Peyer's patch (tissue), 4 donors: Measurements from ENCODE around the gene TANGO6. TPM values are rescaled to one million over a fixed set of nuclear protein-coding genes. Genes with fewer than 3 reads are reported as not detected.
A peak's percentile ranks its signal among the peaks of the same experiment; 100 is the strongest.

Experiments used
- DNase-seq, 3 donors: peaks; one replicate each; pipeline ENCODE4 v3.0.0-alpha.2; 2017 to 2019
- H3K27ac ChIP-seq, 4 donors: fragments of 200-600 bp; sonication (generic); one replicate each; pipeline ENCODE4 v1.5.1; 2016 to 2019
- H3K27me3 ChIP-seq, 2 donors: fragments of 200-600 bp; sonication (generic); one replicate each; pipeline ENCODE4 v1.5.1; 2019
- H3K36me3 ChIP-seq, 3 donors: fragments of 200-600 bp; sonication (generic); one replicate each; pipeline ENCODE4 v1.5.1; 2016 to 2019
- H3K4me1 ChIP-seq, 4 donors: fragments of 200-600 bp; sonication (generic); one replicate each; pipeline ENCODE4 v1.5.1; 2016 to 2019
- H3K4me3 ChIP-seq, 4 donors: fragments of 200-600 bp; sonication (generic); 1 replicate in 3 of 4; 2 replicates in 1 of 4; pipeline ENCODE4 v1.5.1; 2016 to 2019; ENCODE audit warnings: mild to moderate bottlenecking in 1 of 4
- H3K9me3 ChIP-seq, 4 donors: fragments of 200-600 bp; sonication (generic); one replicate each; pipeline ENCODE4 v1.5.1; 2016 to 2019; ENCODE audit warnings: mild to moderate bottlenecking in 1 of 4
- POLR2A ChIP-seq, 2 donors: fragments of 450-650 bp; IDR thresholded peaks; one replicate each; pipeline ENCODE4 v1.5.1; 2017; ENCODE audit warnings: antibody characterized with exemption in 2 of 2, mild to moderate bottlenecking in 2 of 2, moderate library complexity in 2 of 2
- total RNA-seq, 4 donors: library from RNA; depleted of rRNA; stranded (reverse); fragments of >200 nt; gene quantifications; one replicate each; pipeline ENCODE4 v1.1.0, GENCODE V29; 2016
- TF ChIP-seq, protein P1 (sequence below), 6 experiments: fragments of 450-650 bp in 4 of 6; fragments of 200-600 bp in 2 of 6; sonication (generic) in 1 of 6; IDR thresholded peaks; one replicate each; pipeline ENCODE4 v1.5.1; 2017 to 2019; ENCODE audit warnings: antibody characterized with exemption in 6 of 6, mild to moderate bottlenecking in 3 of 6, moderate library complexity in 1 of 6

TANGO6 gene
- total RNA-seq, 4 donors from 2014 or later, result 9.2 to 44.6 (median 13.0) TPM

DNA sequence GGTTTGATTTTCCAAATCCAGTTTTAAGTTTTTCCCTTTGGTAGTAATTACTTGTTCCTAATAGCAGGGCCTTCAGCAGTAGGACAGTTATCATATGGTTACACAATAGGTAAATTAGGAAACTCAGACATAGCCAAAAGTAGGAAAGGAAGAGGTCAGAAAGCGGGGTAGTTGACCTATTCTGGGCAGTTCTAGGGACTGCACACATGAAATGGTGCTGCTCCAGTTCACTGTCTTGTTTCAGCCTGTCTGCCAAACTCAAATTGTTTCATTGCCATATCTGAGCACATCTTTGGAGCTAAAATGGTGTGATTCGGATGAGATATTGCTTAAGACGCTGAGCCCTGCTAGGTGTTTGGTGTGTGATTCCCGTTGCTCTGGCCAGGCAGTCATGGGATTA lies 56.7 kb downstream of the TANGO6 start:
- Histone ChIP-seq H3K4me3 (no peak overlapping the region), H3K4me1 (no peaks in the 10 kb centered on the region), H3K27ac (no peak overlapping the region), H3K27me3 (no peaks in the 10 kb centered on the region), H3K36me3 (no peaks in the 10 kb centered on the region), H3K9me3 (no peaks in the 10 kb centered on the region)
- TF ChIP-seq, protein P1, sequence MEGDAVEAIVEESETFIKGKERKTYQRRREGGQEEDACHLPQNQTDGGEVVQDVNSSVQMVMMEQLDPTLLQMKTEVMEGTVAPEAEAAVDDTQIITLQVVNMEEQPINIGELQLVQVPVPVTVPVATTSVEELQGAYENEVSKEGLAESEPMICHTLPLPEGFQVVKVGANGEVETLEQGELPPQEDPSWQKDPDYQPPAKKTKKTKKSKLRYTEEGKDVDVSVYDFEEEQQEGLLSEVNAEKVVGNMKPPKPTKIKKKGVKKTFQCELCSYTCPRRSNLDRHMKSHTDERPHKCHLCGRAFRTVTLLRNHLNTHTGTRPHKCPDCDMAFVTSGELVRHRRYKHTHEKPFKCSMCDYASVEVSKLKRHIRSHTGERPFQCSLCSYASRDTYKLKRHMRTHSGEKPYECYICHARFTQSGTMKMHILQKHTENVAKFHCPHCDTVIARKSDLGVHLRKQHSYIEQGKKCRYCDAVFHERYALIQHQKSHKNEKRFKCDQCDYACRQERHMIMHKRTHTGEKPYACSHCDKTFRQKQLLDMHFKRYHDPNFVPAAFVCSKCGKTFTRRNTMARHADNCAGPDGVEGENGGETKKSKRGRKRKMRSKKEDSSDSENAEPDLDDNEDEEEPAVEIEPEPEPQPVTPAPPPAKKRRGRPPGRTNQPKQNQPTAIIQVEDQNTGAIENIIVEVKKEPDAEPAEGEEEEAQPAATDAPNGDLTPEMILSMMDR (IDR thresholded peaks at IDR 0.05), result no peak
- no peak for TF ChIP-seq POLR2A (IDR thresholded peaks at IDR 0.05)
- no peak for DNase-seq

DNA sequence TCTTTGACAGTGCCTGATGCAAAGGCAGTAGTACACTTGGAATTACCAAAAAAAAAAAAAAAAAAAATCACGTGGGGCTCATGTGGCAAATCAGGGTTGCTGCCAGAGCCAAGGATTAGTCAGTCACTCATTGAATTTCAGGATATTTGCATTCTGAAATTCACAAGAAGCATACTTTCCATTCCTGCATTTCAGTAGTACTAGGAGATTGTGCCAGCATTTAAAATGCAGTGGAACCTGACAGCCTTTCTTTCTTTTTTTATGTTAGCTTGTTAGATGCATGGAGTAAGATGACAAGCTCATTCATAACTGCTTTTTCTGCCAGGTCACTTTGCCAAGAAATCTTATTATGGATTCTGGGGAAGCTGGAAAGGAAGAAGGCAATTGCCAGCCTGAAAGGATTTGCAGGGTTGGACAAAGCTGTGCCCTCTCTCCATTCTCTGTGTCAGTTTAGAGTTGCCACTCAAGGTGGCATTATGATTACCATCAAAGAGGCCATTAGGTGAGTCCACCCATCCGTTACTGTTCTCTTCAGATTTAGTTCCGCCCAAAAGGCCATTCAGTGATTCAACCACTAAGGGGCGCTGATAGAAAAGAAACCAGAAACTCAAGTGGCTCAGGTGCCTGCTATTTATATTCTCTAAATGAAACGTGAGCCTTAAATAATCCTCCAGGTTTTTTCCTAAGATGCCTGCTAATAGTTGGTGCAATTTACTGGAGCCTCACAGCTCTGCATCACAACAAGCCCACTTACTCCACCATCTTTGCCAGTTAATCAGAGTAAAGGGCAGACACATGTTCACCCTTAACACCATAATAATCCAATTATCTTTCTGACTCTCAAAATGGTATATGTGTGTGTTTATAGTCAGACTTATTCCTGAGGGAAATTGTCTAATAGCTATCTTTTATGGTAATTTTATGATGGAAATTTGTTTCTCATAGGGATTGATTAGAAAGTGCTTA lies 59.0 kb downstream of the TANGO6 start:
- H3K4me3 ChIP-seq, result no peak overlapping the region
- no peaks in the 10 kb centered on the region for H3K27me3 ChIP-seq
- peak in 1 of 3 donors; percentile 63 for DNase-seq
- H3K27ac ChIP-seq, result no peak overlapping the region
- TF ChIP-seq, protein P1 (IDR thresholded peaks at IDR 0.05), result peak in 4 of 6 experiments; percentile 49 to 91 (median 87)
- TF ChIP-seq POLR2A (IDR thresholded peaks at IDR 0.05), result no peak
- no peaks in the 10 kb centered on the region for H3K36me3 ChIP-seq
- no peaks in the 10 kb centered on the region for H3K4me1 ChIP-seq
- no peaks in the 10 kb centered on the region for H3K9me3 ChIP-seq

DNA sequence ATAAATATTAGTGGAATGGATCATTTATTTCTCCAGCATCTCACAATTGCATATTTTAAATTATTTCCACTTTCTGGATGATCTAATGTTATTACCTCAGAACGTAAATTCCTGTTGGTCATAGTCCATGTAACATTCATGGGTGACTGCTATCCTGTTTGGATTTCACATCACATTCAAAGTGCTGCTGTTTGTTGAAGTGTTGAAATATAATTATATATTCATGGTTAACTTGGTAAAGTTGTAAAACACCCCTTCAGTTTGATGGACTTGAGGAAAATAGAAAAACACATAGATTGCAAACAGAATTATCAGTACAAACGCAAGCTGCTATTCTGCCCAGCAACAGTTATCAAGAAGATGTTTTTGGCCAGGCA lies 59.6 kb downstream of the TANGO6 start:
- H3K27ac ChIP-seq, result no peak overlapping the region
- DNase-seq, result no peak
- H3K27me3 ChIP-seq, result no peaks in the 10 kb centered on the region
- no peaks in the 10 kb centered on the region for H3K36me3 ChIP-seq
- H3K9me3 ChIP-seq, result no peaks in the 10 kb centered on the region
- TF ChIP-seq, protein P1 (IDR thresholded peaks at IDR 0.05), result no peak
- TF ChIP-seq POLR2A (IDR thresholded peaks at IDR 0.05), result no peak
- no peaks in the 10 kb centered on the region for H3K4me1 ChIP-seq
- H3K4me3 ChIP-seq, result no peak overlapping the region

DNA sequence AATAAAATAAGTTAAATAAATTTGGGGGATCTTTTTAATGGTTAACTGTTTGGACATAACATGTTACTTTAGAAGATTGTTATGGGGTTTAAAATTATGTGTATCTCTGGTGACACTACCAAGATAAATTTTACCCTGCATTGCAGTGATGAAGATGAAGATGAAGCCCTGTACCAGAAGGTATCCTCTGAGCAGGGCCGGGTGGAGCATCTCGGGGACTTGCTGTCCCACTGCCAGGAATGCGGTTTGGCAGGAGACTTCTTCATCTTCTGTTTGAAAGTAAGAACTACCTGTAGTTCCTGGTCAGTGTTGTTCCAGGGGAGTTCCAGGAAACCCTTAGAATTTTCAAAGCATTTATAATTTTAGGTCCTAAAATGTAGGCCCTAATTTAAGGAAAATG lies 64.0 kb downstream of the TANGO6 start:
- H3K36me3 ChIP-seq, result no peaks in the 10 kb centered on the region
- DNase-seq, result no peak
- no peak for TF ChIP-seq POLR2A (IDR thresholded peaks at IDR 0.05)
- TF ChIP-seq, protein P1 (IDR thresholded peaks at IDR 0.05), result no peak
- H3K4me1 ChIP-seq, result no peaks in the 10 kb centered on the region
- H3K27ac ChIP-seq, result no peak overlapping the region
- no peaks in the 10 kb centered on the region for H3K9me3 ChIP-seq
- H3K4me3 ChIP-seq, result no peak overlapping the region
- H3K27me3 ChIP-seq, result no peaks in the 10 kb centered on the region

DNA sequence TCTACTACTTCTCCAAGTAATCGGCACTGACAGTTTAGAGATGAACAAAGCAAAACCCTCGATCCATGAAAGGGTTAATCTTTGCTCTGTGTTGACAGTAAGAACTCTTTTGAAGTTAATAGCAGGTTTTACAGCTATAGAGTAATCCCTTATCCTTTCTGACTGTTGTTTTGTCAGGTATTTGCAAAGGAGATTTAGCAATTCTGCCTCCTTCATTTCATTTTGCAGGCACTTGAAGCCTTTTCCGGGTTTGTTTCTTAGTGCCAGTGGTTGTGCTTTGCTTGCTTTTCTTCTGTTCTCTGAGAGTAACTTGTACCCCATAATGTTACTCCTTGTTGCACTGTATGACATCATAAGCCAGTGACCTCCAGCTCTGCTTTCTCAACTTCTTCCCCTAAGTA lies 64.5 kb downstream of the TANGO6 start:
- TF ChIP-seq POLR2A (IDR thresholded peaks at IDR 0.05), result no peak
- TF ChIP-seq, protein P1 (IDR thresholded peaks at IDR 0.05), result no peak
- no peaks in the 10 kb centered on the region for H3K36me3 ChIP-seq
- H3K4me3 ChIP-seq, result no peak overlapping the region
- H3K9me3 ChIP-seq, result no peaks in the 10 kb centered on the region
- no peaks in the 10 kb centered on the region for H3K4me1 ChIP-seq
- no peak overlapping the region for H3K27ac ChIP-seq
- DNase-seq, result no peak
- no peaks in the 10 kb centered on the region for H3K27me3 ChIP-seq
